ENCODE measurements around the gene PGK1.
"Not testable (repeated sequence)": the region's sequence is repeated elsewhere in the genome, so short reads cannot be mapped to it uniquely, and the experiment has no call there.

PGK1 gene

GRCh38 chrX:78103623-78104446, at the start of gene PGK1:
TSS of gene PGK1 (plus strand) at chrX:78104248. CDS start at chrX:78104341, 93 bp downstream.
- DNase-seq (ENCODE audit: low read depth), result peak; percentile 94

- DNase-seq (ENCODE audit: low read depth), result no peak
Observed at GRCh38 chrX:78063687-78064086, 40.4 kb upstream of the PGK1 start.

GRCh38 chrX:78064152-78064551, 39.9 kb upstream of the PGK1 start:
- no peak for DNase-seq (ENCODE audit: low read depth)

GRCh38 chrX:78064698-78065601, 39.1 kb upstream of the PGK1 start:
- peak; percentile 35 for DNase-seq (ENCODE audit: low read depth)

- DNase-seq (ENCODE audit: low read depth), result no peak
Observed at GRCh38 chrX:78066110-78066509, 37.9 kb upstream of the PGK1 start.

GRCh38 chrX:78071331-78071730, 32.7 kb upstream of the PGK1 start:
- DNase-seq (ENCODE audit: low read depth), result no peak

- DNase-seq (ENCODE audit: low read depth), result not testable (repeated sequence)
Observed at GRCh38 chrX:78073147-78074077, 30.6 kb upstream of the PGK1 start.

- DNase-seq (ENCODE audit: low read depth), result no peak
Observed at GRCh38 chrX:78074088-78074487, 30.0 kb upstream of the PGK1 start.

- no peak for DNase-seq (ENCODE audit: low read depth)
Observed at GRCh38 chrX:78075787-78076389, 28.2 kb upstream of the PGK1 start.

GRCh38 chrX:78081413-78081812, 22.6 kb upstream of the PGK1 start:
- not testable (repeated sequence) for DNase-seq (ENCODE audit: low read depth)

GRCh38 chrX:78092296-78092695, 11.8 kb upstream of the PGK1 start:
- DNase-seq (ENCODE audit: low read depth), result peak; percentile 20

- no peak for DNase-seq (ENCODE audit: low read depth)
Observed at GRCh38 chrX:78098108-78098507, 5.9 kb upstream of the PGK1 start.

GRCh38 chrX:78102091-78102490, 2.0 kb upstream of the PGK1 start:
- no peak for DNase-seq (ENCODE audit: low read depth)

GRCh38 chrX:78103001-78103622, 936 bp upstream of the PGK1 start:
- DNase-seq (ENCODE audit: low read depth), result no peak

- peak; percentile 52 for DNase-seq (ENCODE audit: low read depth)
Observed at GRCh38 chrX:78104447-78105176, 564 bp downstream of the PGK1 start.

GRCh38 chrX:78105944-78106650, 2.0 kb downstream of the PGK1 start:
- DNase-seq (ENCODE audit: low read depth), result no peak

- DNase-seq (ENCODE audit: low read depth), result no peak
Observed at GRCh38 chrX:78106651-78106986, 2.6 kb downstream of the PGK1 start.

GRCh38 chrX:78109458-78109857, 5.4 kb downstream of the PGK1 start:
- no peak for DNase-seq (ENCODE audit: low read depth)

- DNase-seq (ENCODE audit: low read depth), result no peak
Observed at GRCh38 chrX:78111140-78111931, 7.3 kb downstream of the PGK1 start.
